Retinal pigment epithelial cell (primary cell): ENCODE results near the gene RAB3GAP1.

ENCODE experiments used
- DNase-seq: peaks from one replicate; pipeline ENCODE4 v3.0.0-alpha.2; 2010; ENCODE audit warnings: low read depth
- H3K4me3 ChIP-seq: 2 replicates; pipeline ENCODE4 v1.5.1; 2011; ENCODE audit warnings: mild to moderate bottlenecking, low read length, control low read depth, moderate library complexity
- CTCF ChIP-seq: conservative IDR thresholded peaks from 2 replicates; pipeline ENCODE4 v1.5.1; 2011; ENCODE audit warnings: low read depth, low read length, control low read depth, inconsistent platforms

Gene RAB3GAP1

DNA sequence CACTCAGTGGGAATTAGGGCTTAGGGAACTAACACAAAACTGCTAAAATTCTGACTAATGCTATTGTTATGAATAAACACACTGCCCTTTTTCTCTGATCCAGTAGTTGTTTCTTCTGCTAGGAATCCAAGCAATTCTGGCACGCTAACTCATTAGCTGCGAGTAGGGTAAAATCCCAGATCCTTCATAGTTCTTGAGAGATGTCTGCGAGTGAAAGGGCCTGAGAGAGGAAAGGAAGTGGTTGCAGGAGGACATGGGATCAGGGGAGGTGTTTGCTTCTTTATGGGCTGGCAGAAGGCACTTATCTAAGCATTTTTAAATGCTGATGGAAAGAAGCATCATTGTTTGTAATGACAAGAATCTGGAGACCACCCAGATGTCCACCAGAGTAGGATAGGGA is 14.3 kb upstream of the RAB3GAP1 start:
- no peak for DNase-seq
- no peak for TF ChIP-seq CTCF

DNA sequence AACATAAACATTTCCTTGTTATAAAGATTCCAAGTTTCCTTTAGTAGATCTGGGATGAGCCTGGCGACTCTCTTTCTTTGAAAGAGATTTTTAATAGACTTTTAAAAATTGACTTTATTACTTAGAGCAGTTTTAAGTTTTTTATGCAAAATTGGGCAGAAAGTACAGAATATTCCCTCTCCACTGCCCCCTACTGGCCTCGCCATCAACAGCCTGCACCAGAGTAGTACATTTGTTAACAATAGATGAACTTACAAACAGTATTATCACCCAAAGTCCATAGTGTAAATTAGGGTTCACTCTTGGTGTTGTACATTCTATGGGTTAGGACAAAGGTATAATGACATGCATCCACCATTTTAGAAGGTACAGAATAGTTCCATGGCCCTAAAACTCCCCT is 8.7 kb upstream of the RAB3GAP1 start:
- peak; percentile 49 for TF ChIP-seq CTCF
- H3K4me3 ChIP-seq = no peak overlapping the region
- no peak for DNase-seq

More for the DNA sequence above, 14.3 kb upstream of the RAB3GAP1 start:
- no peak overlapping the region for H3K4me3 ChIP-seq

- no peak for TF ChIP-seq CTCF
- DNase-seq = no peak
- H3K4me3 ChIP-seq = no peak within 1 kb of the TSS
Observed at GRCh38 chr2:135047300-135047699, 4.8 kb upstream of the RAB3GAP1 start, which contains the start of gene MAP3K19. Gene MAP3K19 (minus strand): TSS chr2:135047447. CDS start chr2:135024647, 22,800 bp downstream.

DNA sequence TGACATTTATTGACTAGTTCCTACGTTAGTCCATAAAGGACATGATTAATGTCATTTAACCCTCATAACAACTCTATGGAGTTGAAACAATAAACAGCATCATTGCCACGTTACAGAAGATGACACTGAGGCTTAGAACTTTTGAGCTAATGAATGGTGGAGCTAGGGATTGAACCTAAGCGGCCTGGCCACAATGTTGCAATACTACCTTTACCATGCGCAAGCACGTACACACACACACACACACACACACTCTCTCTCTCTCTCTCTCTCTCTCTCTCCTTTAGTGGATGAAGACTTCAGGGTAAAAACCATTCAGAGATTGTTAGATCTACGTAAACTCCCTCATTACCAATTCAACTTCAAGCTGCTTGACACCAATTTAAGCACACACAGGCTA is 4.0 kb upstream of the RAB3GAP1 start:
- no peak for TF ChIP-seq CTCF
- no peak overlapping the region for H3K4me3 ChIP-seq
- DNase-seq = no peak

- no peak overlapping the region for H3K4me3 ChIP-seq
- DNase-seq = no peak
- TF ChIP-seq CTCF = no peak
Observed at GRCh38 chr2:135050132-135050531, 2.0 kb upstream of the RAB3GAP1 start.

DNA sequence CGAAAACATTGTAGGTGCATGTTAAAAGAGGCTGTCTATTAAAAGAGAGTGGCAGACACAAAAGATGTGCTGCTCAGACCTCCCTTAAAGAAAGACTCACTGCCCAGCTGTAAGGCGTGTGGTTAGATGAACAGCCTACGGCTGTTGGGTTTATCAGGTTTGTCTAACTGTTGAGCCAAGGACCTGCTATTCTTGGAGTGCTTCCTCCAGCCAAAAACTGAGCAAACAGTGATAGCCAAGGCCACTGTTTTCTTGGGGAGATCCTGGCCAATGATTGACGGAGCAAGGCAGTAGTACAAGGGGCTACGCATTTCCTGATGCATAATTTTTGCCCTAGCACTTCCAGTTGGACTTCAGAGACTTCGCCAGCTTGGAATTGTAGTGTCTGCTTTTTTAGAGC is 1.4 kb upstream of the RAB3GAP1 start:
- H3K4me3 ChIP-seq = no peak overlapping the region
- DNase-seq = no peak
- no peak for TF ChIP-seq CTCF

- no peak for TF ChIP-seq CTCF
- no peak for DNase-seq
Observed at GRCh38 chr2:135052997-135053474, 944 bp downstream of the RAB3GAP1 start.

More at GRCh38 chr2:135052997-135053474, 944 bp downstream of the RAB3GAP1 start:
- peak overlapping the region; percentile 100 for H3K4me3 ChIP-seq
